ENCODE data around the gene FASTK. TPM values are rescaled to one million over a fixed set of nuclear protein-coding genes. Genes with fewer than 3 reads are reported as not detected.

The FASTK gene
- total and polyA plus RNA-seq, 2 experiments from 2014 or later: 109 to 145 TPM

DNA sequence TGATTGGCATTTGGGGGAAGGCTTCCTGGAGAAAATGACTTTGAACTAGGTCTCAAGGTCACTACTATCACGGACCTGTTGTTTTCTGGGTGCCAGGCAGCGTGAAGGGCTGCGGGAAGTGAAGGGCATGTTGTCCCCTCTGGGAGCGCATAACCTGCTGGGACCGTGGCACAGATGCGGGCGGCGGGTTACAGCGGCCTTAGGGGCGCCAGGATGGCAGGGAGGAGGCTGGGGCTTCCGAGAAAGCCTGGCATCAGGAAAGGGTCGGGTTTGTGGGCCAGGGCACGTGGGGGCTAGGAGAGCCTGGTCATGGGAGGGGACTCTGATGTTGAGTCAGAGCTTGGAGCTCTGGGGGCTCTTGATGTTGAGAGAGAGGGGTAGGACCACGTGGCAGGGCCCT is 15.1 kb downstream of the FASTK start:
- Histone ChIP-seq H3K4me2 (ENCODE audit: unreplicated experiment) (no peak overlapping the region), H4K20me1 (ENCODE audit: insufficient read depth) (no peaks in the 10 kb centered on the region; the same call in 1 of the 2 replicates), H3K36me3 (ENCODE audit: low read depth) (peaks cover 8% of the 10 kb centered on the region; the same call in 1 of the 2 replicates), H3K9me2 (ENCODE audit: insufficient read depth) (no peaks in the 10 kb centered on the region), H3K9ac (no peak overlapping the region), H3K4me1 (ENCODE audit: insufficient read depth) (peaks cover 28% of the 10 kb centered on the region), H3K79me2 (ENCODE audit: insufficient read depth) (peaks cover 40% of the 10 kb centered on the region), H3K27me3 (replicated peaks; ENCODE audit: insufficient read depth) (no peaks in the 10 kb centered on the region), H3F3A (ENCODE audit: insufficient read depth) (no peaks in the 10 kb centered on the region; the same call in 1 of the 2 replicates), H3K9me3 (ENCODE audit: low read depth) (no peaks in the 10 kb centered on the region), H3K27ac (no peak overlapping the region), H3K4me3 (no peak overlapping the region), H2AFZ (no peak overlapping the region)
- TF ChIP-seq EZH2 (IDR thresholded peaks at IDR 0.05; ENCODE audit: insufficient read depth, poor library complexity, severe bottlenecking): no peak
- no peak for TF ChIP-seq EZH2phosphoT487 (IDR thresholded peaks at IDR 0.05; ENCODE audit: insufficient read depth, low read depth)
- WGBS, 2 experiments (ENCODE audit: low coverage in 1 of 2, low lambda C conversion rate in 2 of 2, missing lambda C conversion rate in 2 of 2): 94 to 96% methylated on average over 14 of the region's 14 CpGs
- in situ Hi-C loops (cut with MboI): no loop called here
- DNase-seq: no peak

DNA sequence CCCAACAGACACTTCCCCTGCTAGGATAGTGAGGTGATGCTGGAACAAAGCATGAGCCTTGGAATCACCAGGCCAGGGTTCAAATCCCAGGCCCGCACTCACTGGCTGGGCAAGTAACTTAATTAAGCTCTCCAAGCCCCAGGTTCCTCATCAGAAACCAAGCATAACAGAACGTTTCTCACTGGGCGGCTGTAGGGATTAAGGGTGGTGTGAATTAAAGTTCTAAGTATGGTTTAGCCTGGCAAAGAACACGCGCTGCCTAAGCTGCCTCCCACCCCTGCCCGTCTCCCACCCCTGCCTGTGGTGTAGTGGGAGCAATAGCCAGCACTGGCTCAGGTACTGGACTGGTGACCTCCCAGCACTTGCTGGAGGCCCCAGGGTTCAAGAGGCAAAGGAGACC is 15.6 kb downstream of the FASTK start:
- H3F3A ChIP-seq (ENCODE audit: insufficient read depth): no peaks in the 10 kb centered on the region; the same call in 1 of the 2 replicates
- H3K4me1 ChIP-seq (ENCODE audit: insufficient read depth): peaks cover 28% of the 10 kb centered on the region
- no peak for DNase-seq
- no peak overlapping the region for H3K9ac ChIP-seq
- H3K9me3 ChIP-seq (ENCODE audit: low read depth): no peaks in the 10 kb centered on the region
- in situ Hi-C loops (cut with MboI): no loop called here
- WGBS, 2 experiments (ENCODE audit: low coverage in 1 of 2, low lambda C conversion rate in 2 of 2, missing lambda C conversion rate in 2 of 2): 81 to 86% methylated on average over 6 of the region's 6 CpGs
- no peaks in the 10 kb centered on the region; the same call in 1 of the 2 replicates for H4K20me1 ChIP-seq (ENCODE audit: insufficient read depth)
- H3K27ac ChIP-seq: no peak overlapping the region
- H3K36me3 ChIP-seq (ENCODE audit: low read depth): peaks cover 8% of the 10 kb centered on the region; the same call in 1 of the 2 replicates
- peaks cover 46% of the 10 kb centered on the region for H3K79me2 ChIP-seq (ENCODE audit: insufficient read depth)
- H2AFZ ChIP-seq: no peak overlapping the region
- TF ChIP-seq EZH2phosphoT487 (IDR thresholded peaks at IDR 0.05; ENCODE audit: insufficient read depth, low read depth) (no peak), EZH2 (IDR thresholded peaks at IDR 0.05; ENCODE audit: insufficient read depth, poor library complexity, severe bottlenecking) (no peak)
- H3K4me2 ChIP-seq (ENCODE audit: unreplicated experiment): no peak overlapping the region
- H3K27me3 ChIP-seq (replicated peaks; ENCODE audit: insufficient read depth): no peaks in the 10 kb centered on the region
- H3K4me3 ChIP-seq: no peak overlapping the region
- no peaks in the 10 kb centered on the region for H3K9me2 ChIP-seq (ENCODE audit: insufficient read depth)

DNA sequence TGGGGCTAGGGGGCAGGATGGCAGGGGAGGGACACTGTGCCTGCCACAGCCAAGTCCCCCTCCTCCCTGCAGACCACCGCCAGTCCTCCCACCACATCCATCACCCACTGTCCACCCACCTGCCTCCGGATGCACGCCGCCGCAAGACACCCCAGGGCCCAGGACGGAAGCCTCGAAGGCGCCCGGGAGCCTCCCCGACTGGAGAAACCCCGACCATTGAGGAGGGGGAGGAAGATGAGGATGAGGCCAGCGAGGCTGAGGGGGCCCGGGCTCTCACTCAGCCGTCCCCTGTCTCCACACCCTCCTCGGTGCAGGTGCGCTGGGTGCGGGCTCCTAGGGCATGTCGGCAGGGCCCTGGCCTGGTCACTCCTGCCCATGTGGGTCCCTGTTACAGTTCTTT is 16.2 kb downstream of the FASTK start:
- in situ Hi-C loops (cut with MboI): no loop called here
- H3K27me3 ChIP-seq (replicated peaks; ENCODE audit: insufficient read depth): no peaks in the 10 kb centered on the region

GRCh38 chr7:151063212-151063561 is 17.4 kb downstream of the FASTK start:
- Histone ChIP-seq H3K79me2 (ENCODE audit: insufficient read depth) (peaks cover 48% of the 10 kb centered on the region), H3K4me3 (peak overlapping the region; percentile 56; the same call in 1 of the 2 replicates)
- 3 to 6% methylated on average over 3 to 9 of the region's 11 CpGs for WGBS, 2 experiments (ENCODE audit: low coverage in 1 of 2, low lambda C conversion rate in 2 of 2, missing lambda C conversion rate in 2 of 2)

More for the DNA sequence above, 16.2 kb downstream of the FASTK start:
- H3K4me1 ChIP-seq (ENCODE audit: insufficient read depth): peaks cover 28% of the 10 kb centered on the region
- no peaks in the 10 kb centered on the region; the same call in 1 of the 2 replicates for H3F3A ChIP-seq (ENCODE audit: insufficient read depth)
- H3K36me3 ChIP-seq (ENCODE audit: low read depth): peaks cover 8% of the 10 kb centered on the region; the same call in 1 of the 2 replicates
- no peaks in the 10 kb centered on the region for H3K9me3 ChIP-seq (ENCODE audit: low read depth)
- H3K9me2 ChIP-seq (ENCODE audit: insufficient read depth): no peaks in the 10 kb centered on the region
- H3K4me2 ChIP-seq (ENCODE audit: unreplicated experiment): no peak overlapping the region
- H3K79me2 ChIP-seq (ENCODE audit: insufficient read depth): peaks cover 48% of the 10 kb centered on the region
- no peak overlapping the region for H3K27ac ChIP-seq
- H3K9ac ChIP-seq: no peak overlapping the region
- 89 to 96% methylated on average over 13 to 15 of the region's 18 CpGs for WGBS, 2 experiments (ENCODE audit: low coverage in 1 of 2, low lambda C conversion rate in 2 of 2, missing lambda C conversion rate in 2 of 2)
- H3K4me3 ChIP-seq: no peak overlapping the region
- no peak overlapping the region for H2AFZ ChIP-seq
- no peak for DNase-seq
- H4K20me1 ChIP-seq (ENCODE audit: insufficient read depth): no peaks in the 10 kb centered on the region; the same call in 1 of the 2 replicates
- TF ChIP-seq EZH2phosphoT487 (IDR thresholded peaks at IDR 0.05; ENCODE audit: insufficient read depth, low read depth) (no peak), EZH2 (IDR thresholded peaks at IDR 0.05; ENCODE audit: insufficient read depth, poor library complexity, severe bottlenecking) (no peak)

More at GRCh38 chr7:151063212-151063561, 17.4 kb downstream of the FASTK start:
- in situ Hi-C loops (cut with MboI): no loop called here
- Histone ChIP-seq H3K4me1 (ENCODE audit: insufficient read depth) (peaks cover 36% of the 10 kb centered on the region), H3K4me2 (ENCODE audit: unreplicated experiment) (peak overlapping the region; percentile 82), H3F3A (ENCODE audit: insufficient read depth) (peaks cover 10% of the 10 kb centered on the region), H3K9me2 (ENCODE audit: insufficient read depth) (no peaks in the 10 kb centered on the region), H2AFZ (no peak overlapping the region), H4K20me1 (ENCODE audit: insufficient read depth) (no peaks in the 10 kb centered on the region; the same call in 1 of the 2 replicates), H3K9me3 (ENCODE audit: low read depth) (no peaks in the 10 kb centered on the region), H3K27ac (peak overlapping the region; percentile 94), H3K9ac (peak overlapping the region; percentile 66), H3K36me3 (ENCODE audit: low read depth) (peaks cover 8% of the 10 kb centered on the region; the same call in 1 of the 2 replicates), H3K27me3 (replicated peaks; ENCODE audit: insufficient read depth) (no peaks in the 10 kb centered on the region)
- DNase-seq: peak; percentile 90
- no peak for TF ChIP-seq EZH2 (IDR thresholded peaks at IDR 0.05; ENCODE audit: insufficient read depth, poor library complexity, severe bottlenecking)
- TF ChIP-seq EZH2phosphoT487 (IDR thresholded peaks at IDR 0.05; ENCODE audit: insufficient read depth, low read depth): no peak

Measured in GM23248 (cell line).